Natural killer cell (primary cell): ENCODE data around the gene FBXO5. TPM values are rescaled to one million over a fixed set of nuclear protein-coding genes. Genes with fewer than 3 reads are reported as not detected.
"Not testable (repeated sequence)": the region's sequence is repeated elsewhere in the genome, so short reads cannot be mapped to it uniquely, and the experiment has no call there.

Source experiments
- ATAC-seq, 3 donors: fragments of 150-1000 bp in 2 of 3; fragments of 200-7000 bp in 1 of 3; cut with Tn5 transposase; 1 replicate in 1 of 3; 2 replicates in 2 of 3; pipeline ENCODE4 v1.10.0; 2021; ENCODE audit warnings: mild to moderate bottlenecking in 2 of 3, moderate library complexity in 2 of 3
- DNase-seq, 2 donors: peaks; one replicate each; pipeline versions ENCODE4 v3.0.0 to v3.0.0-alpha.2; 2013 to 2021; ENCODE audit warnings: mixed read lengths in 1 of 2
- H3K27ac ChIP-seq: one replicate; pipeline ENCODE4 v1.5.1; 2013; ENCODE audit warnings: mild to moderate bottlenecking, low read length
- H3K27me3 ChIP-seq: one replicate; pipeline ENCODE4 v1.6.1; 2013; ENCODE audit warnings: low read length; ENCODE audit not compliant: control insufficient read depth, insufficient read depth
- H3K36me3 ChIP-seq: one replicate; pipeline ENCODE4 v1.6.1; 2013; ENCODE audit warnings: low read length; ENCODE audit not compliant: control insufficient read depth, insufficient read depth
- H3K4me1 ChIP-seq: one replicate; pipeline ENCODE4 v1.6.1; 2013; ENCODE audit warnings: low read length; ENCODE audit not compliant: control insufficient read depth, insufficient read depth
- H3K4me3 ChIP-seq: one replicate; pipeline ENCODE4 v1.5.1; 2013; ENCODE audit warnings: low read length
- H3K9me3 ChIP-seq: one replicate; pipeline ENCODE4 v1.6.1; 2013; ENCODE audit warnings: low read length; ENCODE audit not compliant: control insufficient read depth, insufficient read depth
- H3K27ac Mint-ChIP-seq, 2 donors: one replicate each; pipeline ENCODE4 v1.8.0; 2022; ENCODE audit warnings: mild to moderate bottlenecking in 2 of 2, mixed read lengths in 2 of 2, moderate library complexity in 1 of 2
- H3K27me3 Mint-ChIP-seq, 2 donors: one replicate each; pipeline ENCODE4 v1.8.0; 2022; ENCODE audit warnings: low read depth in 2 of 2, mixed read lengths in 2 of 2
- H3K36me3 Mint-ChIP-seq: one replicate; pipeline ENCODE4 v1.8.0; 2022; ENCODE audit warnings: mixed read lengths
- H3K4me1 Mint-ChIP-seq, 2 donors: one replicate each; pipeline ENCODE4 v1.8.0; 2022; ENCODE audit warnings: mixed read lengths in 2 of 2
- H3K4me3 Mint-ChIP-seq: one replicate; pipeline ENCODE4 v1.8.0; 2022; ENCODE audit warnings: mild to moderate bottlenecking, moderate library complexity, mixed read lengths
- H3K9me3 Mint-ChIP-seq, 2 donors: one replicate each; pipeline ENCODE4 v1.8.0; 2022; ENCODE audit warnings: mixed read lengths in 2 of 2
- CTCF ChIP-seq: fragments of 200-600 bp; IDR thresholded peaks from one replicate; pipeline ENCODE4 v1.8.0; 2022; ENCODE audit warnings: antibody characterized with exemption
- WGBS: methylation state at CpG from one replicate; pipeline ENCODE4 v1.1.7; 2013; ENCODE audit warnings: missing lambda C conversion rate; ENCODE audit not compliant: insufficient coverage; 5-methylcytosine and 5-hydroxymethylcytosine counted together
- intact Hi-C: fragments of 100-400 bp; cut with micrococcal nuclease; formaldehyde crosslinking; loops from one replicate; pipeline ENCODE4 v1.14.2; 2022
- total RNA-seq, 4 donors: library from RNA; stranded (reverse); fragments of 120-200 nt in 1 of 4; gene quantifications; one replicate each; pipeline versions ENCODE4 v1.2.3 to v1.2.4, GENCODE V29; 2013 to 2022

FBXO5 gene
- total RNA-seq, 3 donors from 2014 or later (not counting 1 experiment from before 2014, with no cell fraction given): 5.9 to 11.2 (median 9.6) TPM

GRCh38 chr6:152993847-152994246, 11.0 kb upstream of the FBXO5 start:
- Mint-ChIP-seq H3K27ac (peak overlapping the region in 1 of 2 donors; percentile 53), H3K36me3 (peaks cover 22% of the 10 kb centered on the region), H3K4me3 (no peak overlapping the region), H3K4me1 (peaks cover 24 to 38% of the 10 kb centered on the region in 2 donors), H3K27me3 (no peaks in the 10 kb centered on the region), H3K9me3 (no peaks in the 10 kb centered on the region)
- Histone ChIP-seq H3K9me3 (no peaks in the 10 kb centered on the region), H3K4me1 (no peaks in the 10 kb centered on the region), H3K36me3 (peaks cover 56% of the 10 kb centered on the region), H3K27me3 (no peaks in the 10 kb centered on the region), H3K4me3 (no peak overlapping the region), H3K27ac (no peak overlapping the region)
- no peak for DNase-seq
- no peak for ATAC-seq
- intact Hi-C loops: no loop called here
- no peak for TF ChIP-seq CTCF

GRCh38 chr6:152993431-152993830, 10.6 kb upstream of the FBXO5 start:
- Mint-ChIP-seq H3K36me3 (peaks cover 22% of the 10 kb centered on the region), H3K4me3 (no peak overlapping the region), H3K27ac (peak overlapping the region; percentile 45 to 53), H3K9me3 (no peaks in the 10 kb centered on the region), H3K4me1 (peaks cover 24 to 37% of the 10 kb centered on the region in 2 donors), H3K27me3 (no peaks in the 10 kb centered on the region)
- peaks cover 56% of the 10 kb centered on the region for H3K36me3 ChIP-seq
- H3K27ac ChIP-seq: no peak overlapping the region
- H3K27me3 ChIP-seq: no peaks in the 10 kb centered on the region
- no peaks in the 10 kb centered on the region for H3K4me1 ChIP-seq
- no peak for TF ChIP-seq CTCF
- no peak overlapping the region for H3K4me3 ChIP-seq
- ATAC-seq (no peak), DNase-seq (no peak)
- intact Hi-C loops: no loop called here
- H3K9me3 ChIP-seq: no peaks in the 10 kb centered on the region

- Histone ChIP-seq H3K36me3 (peaks cover 13% of the 10 kb centered on the region), H3K4me1 (peaks cover 21% of the 10 kb centered on the region), H3K9me3 (no peaks in the 10 kb centered on the region), H3K27me3 (no peaks in the 10 kb centered on the region), H3K4me3 (no peak overlapping the region), H3K27ac (no peak overlapping the region)
- H3K27me3 Mint-ChIP-seq: no peaks in the 10 kb centered on the region
- DNase-seq (no peak), ATAC-seq (no peak)
- peak overlapping the region; percentile 61 to 86 for H3K27ac Mint-ChIP-seq
- H3K4me3 Mint-ChIP-seq: no peak overlapping the region
- intact Hi-C loops: loop anchor here (10.0 kb wide), 1 partner anchor 1602 kb away; no protein-coding TSS in a partner anchor
- peaks cover 25 to 34% of the 10 kb centered on the region in 2 donors for H3K4me1 Mint-ChIP-seq
- TF ChIP-seq CTCF: no peak
- WGBS: 100% methylated on average over 2 of the region's 2 CpGs
- H3K36me3 Mint-ChIP-seq: peaks cover 2% of the 10 kb centered on the region
- H3K9me3 Mint-ChIP-seq: no peaks in the 10 kb centered on the region
Measured at GRCh38 chr6:152986978-152987377, 4.1 kb upstream of the FBXO5 start.

DNA sequence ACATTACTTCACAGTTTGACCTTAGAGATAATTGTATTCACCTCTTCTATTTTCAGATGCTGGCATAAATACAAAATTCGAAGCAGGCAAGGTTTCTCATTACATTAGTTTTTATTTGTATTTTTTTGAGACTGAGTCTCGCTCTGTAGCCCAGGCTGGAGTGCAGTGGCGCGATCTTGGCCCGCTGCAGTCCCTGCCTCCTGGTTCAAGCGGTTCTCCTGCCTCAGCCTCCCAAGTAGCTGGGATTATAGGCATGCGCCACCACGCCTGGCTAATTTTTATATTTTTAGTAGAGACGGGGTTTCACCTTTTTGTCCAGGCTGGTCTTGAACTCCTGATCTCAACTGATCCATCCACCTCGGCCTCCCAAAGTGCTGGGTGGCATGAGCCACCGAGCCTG, 2.5 kb upstream of the FBXO5 start:
- peak overlapping the region; percentile 55 for H3K4me3 Mint-ChIP-seq
- not testable (repeated sequence) for H3K27me3 Mint-ChIP-seq, H3K27ac ChIP-seq, ATAC-seq, H3K27me3 ChIP-seq, H3K4me3 ChIP-seq, H3K36me3 Mint-ChIP-seq, DNase-seq, H3K9me3 Mint-ChIP-seq, H3K9me3 ChIP-seq, H3K36me3 ChIP-seq
- peaks cover 25 to 36% of the 10 kb centered on the region in 2 donors for H3K4me1 Mint-ChIP-seq
- peaks cover 23% of the 10 kb centered on the region for H3K4me1 ChIP-seq
- intact Hi-C loops: loop anchor here (10.0 kb wide), 1 partner anchor 1600 kb away; no protein-coding TSS in a partner anchor
- 92% methylated on average over 11 of the region's 11 CpGs for WGBS
- peak overlapping the region; percentile 97 for H3K27ac Mint-ChIP-seq
